Endothelial cell of umbilical vein (primary cell): Measurements from ENCODE around the gene BRMS1.

Experiments used
- EZH2 ChIP-seq: IDR thresholded peaks from 2 replicates; pipeline ENCODE4 v1.6.1; 2012; ENCODE audit warnings: borderline replicate concordance, low read depth, mild to moderate bottlenecking, moderate library complexity, low read length, inconsistent platforms; ENCODE audit not compliant: severe bottlenecking
- MAX ChIP-seq: IDR thresholded peaks from 2 replicates; pipeline ENCODE4 v1.6.1; 2011; ENCODE audit not compliant: insufficient read depth, insufficient read length
- POLR2A ChIP-seq: IDR thresholded peaks from 2 replicates; pipeline ENCODE4 v1.6.1; 2012; ENCODE audit warnings: low read depth, mild to moderate bottlenecking, control low read depth, low read length
- POLR2AphosphoS5 ChIP-seq: IDR thresholded peaks from 2 replicates; pipeline ENCODE4 v1.6.1; 2012; ENCODE audit warnings: low read depth, mild to moderate bottlenecking, control low read depth, low read length, moderate library complexity; ENCODE audit not compliant: insufficient read depth
- TF ChIP-seq, protein P1 (sequence below), 2 donors: IDR thresholded peaks; 1 replicate in 1 of 2; 2 replicates in 1 of 2; pipeline ENCODE4 v1.5.1; 2011; ENCODE audit warnings: low read length in 2 of 2, mild to moderate bottlenecking in 2 of 2, moderate library complexity in 2 of 2, control low read depth in 1 of 2, inconsistent platforms in 1 of 2, low read depth in 1 of 2; ENCODE audit not compliant: insufficient read depth in 1 of 2; ENCODE audit errors: extremely low read depth in 1 of 2

DNA sequence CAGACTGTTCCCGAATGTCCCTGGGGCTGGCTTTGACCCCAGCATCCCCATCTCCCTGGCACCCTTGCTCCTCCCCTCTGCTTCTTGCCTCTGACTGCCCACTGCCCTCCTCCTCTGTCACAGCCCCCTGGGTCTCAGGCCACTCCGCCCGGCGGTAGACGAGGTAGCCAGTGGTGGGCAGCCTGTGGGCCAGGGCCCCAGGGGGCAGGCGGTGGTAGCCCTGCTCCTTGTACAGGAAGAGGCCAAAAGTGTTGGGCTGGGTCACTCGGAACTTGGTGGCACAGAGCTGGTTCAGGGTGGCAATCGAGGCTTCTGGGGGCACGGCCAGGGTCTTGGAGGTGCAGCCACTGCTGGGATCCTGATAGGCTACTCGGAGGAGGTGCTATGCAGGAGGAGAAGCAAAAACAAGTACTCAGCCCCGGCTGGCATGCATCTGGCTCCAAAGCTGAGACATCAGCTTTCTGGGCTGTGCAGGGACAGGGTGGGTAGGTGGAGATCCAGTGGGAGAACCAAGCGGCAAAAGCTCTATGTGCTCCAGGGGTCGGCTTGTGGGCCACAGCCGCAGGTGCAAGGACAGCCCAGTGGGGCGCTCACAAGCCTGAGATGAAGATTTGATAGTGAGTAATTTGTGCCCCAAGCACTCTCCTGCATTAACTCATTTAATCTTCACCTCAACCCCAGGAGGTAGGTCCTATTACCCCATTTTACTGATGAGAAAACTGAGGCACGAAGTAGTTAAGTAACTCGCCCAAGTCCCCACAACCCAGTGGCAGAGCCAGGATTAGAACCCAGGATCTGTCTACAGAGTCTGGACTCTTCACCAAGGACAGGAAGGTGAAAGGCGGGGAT lies 12.3 kb downstream of the BRMS1 start:
- TF ChIP-seq, protein P1, sequence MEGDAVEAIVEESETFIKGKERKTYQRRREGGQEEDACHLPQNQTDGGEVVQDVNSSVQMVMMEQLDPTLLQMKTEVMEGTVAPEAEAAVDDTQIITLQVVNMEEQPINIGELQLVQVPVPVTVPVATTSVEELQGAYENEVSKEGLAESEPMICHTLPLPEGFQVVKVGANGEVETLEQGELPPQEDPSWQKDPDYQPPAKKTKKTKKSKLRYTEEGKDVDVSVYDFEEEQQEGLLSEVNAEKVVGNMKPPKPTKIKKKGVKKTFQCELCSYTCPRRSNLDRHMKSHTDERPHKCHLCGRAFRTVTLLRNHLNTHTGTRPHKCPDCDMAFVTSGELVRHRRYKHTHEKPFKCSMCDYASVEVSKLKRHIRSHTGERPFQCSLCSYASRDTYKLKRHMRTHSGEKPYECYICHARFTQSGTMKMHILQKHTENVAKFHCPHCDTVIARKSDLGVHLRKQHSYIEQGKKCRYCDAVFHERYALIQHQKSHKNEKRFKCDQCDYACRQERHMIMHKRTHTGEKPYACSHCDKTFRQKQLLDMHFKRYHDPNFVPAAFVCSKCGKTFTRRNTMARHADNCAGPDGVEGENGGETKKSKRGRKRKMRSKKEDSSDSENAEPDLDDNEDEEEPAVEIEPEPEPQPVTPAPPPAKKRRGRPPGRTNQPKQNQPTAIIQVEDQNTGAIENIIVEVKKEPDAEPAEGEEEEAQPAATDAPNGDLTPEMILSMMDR (IDR thresholded peaks at IDR 0.05; ENCODE audit: extremely low read depth in 1 of 2, insufficient read depth in 1 of 2, low read depth in 1 of 2, low read length in 2 of 2) = no peak
- TF ChIP-seq EZH2 (no peak), MAX (no peak), POLR2AphosphoS5 (no peak), POLR2A (no peak)
